Measurements from ENCODE around the gene BIRC5.
A peak's percentile ranks its signal among the peaks of the same experiment; 100 is the strongest.

The BIRC5 gene

DNA sequence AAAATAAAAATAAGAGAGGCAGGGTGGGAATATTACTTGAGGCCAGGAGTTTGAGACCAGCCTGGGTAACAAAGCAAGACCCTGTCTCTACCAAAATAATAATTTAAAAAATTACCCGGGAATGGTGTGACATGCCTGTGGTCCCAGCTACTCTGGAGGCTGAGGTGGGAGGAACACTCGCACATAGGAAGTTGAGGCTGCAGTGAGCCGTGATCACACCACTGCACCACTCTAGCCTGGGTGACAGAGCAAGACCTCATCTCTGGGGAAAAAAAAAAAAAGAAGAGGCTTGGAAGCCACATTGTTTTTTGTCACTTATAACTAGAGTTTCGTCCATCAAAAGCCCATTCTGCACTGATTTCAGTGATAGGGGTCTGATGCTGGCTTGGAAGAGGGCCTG, 14.1 kb downstream of the BIRC5 start:
- in situ Hi-C loops (cut with MboI; ENCODE audit: low pct_unique_long_range_greater_than_20kb, low sequenced_read_pairs, unreplicated experiment): no loop called here
- no peak for DNase-seq (ENCODE audit: low spot score)
- TF ChIP-seq, protein P1, sequence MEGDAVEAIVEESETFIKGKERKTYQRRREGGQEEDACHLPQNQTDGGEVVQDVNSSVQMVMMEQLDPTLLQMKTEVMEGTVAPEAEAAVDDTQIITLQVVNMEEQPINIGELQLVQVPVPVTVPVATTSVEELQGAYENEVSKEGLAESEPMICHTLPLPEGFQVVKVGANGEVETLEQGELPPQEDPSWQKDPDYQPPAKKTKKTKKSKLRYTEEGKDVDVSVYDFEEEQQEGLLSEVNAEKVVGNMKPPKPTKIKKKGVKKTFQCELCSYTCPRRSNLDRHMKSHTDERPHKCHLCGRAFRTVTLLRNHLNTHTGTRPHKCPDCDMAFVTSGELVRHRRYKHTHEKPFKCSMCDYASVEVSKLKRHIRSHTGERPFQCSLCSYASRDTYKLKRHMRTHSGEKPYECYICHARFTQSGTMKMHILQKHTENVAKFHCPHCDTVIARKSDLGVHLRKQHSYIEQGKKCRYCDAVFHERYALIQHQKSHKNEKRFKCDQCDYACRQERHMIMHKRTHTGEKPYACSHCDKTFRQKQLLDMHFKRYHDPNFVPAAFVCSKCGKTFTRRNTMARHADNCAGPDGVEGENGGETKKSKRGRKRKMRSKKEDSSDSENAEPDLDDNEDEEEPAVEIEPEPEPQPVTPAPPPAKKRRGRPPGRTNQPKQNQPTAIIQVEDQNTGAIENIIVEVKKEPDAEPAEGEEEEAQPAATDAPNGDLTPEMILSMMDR (IDR thresholded peaks at IDR 0.05; ENCODE audit: extremely low read depth, insufficient read depth, missing control alignments): no peak

GRCh38 chr17:78230252-78230962, 16.4 kb downstream of the BIRC5 start:
- TF ChIP-seq, protein P1 (IDR thresholded peaks at IDR 0.05; ENCODE audit: extremely low read depth, insufficient read depth, missing control alignments): no peak
- in situ Hi-C loops (cut with MboI; ENCODE audit: low pct_unique_long_range_greater_than_20kb, low sequenced_read_pairs, unreplicated experiment): no loop called here
- no peak for DNase-seq (ENCODE audit: low spot score)

DNA sequence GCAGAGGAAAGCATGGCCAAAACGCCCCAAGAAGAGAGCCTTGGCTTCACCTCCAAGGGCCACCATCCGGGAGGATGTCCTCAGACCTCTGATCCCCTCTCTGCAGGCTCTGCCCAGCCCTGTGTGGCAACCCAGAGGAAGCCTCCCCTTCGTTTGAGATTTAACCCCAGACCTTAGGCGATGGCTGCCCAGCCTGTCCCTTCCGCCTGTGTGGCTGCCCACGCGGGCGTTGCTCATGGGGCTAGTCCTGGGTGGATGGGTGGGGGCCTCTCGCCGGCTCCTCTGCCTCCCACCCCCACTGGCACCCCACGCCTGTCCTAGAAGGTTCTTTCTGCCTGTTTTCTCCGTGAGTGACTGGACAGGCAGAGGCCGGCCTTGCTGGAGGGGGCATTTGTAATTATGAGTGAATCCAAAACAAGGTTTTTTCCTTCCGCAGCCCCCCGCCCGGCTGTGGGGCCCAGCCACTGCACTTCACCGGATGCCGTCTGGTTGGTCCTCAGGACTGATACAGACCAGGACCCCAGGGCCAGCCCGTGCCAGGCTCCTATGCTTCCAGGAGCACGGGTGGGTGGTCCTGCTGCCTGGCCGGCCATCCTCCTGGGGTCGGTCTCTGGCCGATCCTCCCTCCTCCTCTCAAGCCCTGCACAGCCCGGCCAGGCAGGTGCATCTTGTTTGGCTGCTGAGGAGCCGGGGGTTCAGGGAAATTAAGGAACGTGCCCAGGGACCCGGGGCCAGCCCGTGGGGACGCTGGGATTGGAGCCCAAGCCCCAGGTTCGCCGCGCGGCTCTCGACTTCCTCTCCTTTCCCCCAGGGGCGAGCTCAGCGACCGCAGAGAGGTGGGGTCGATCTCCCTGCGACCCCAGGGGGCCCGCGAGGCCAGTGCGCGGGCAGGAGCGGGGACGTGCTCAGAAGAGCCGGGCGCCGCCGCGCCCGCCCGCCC, 17.2 kb downstream of the BIRC5 start, which contains the start of gene TMEM235:
TSS of gene TMEM235 (plus strand) at position 636 of the 940 bp plus-strand sequence. CDS start 393 bp downstream, outside the sequence.
- TF ChIP-seq, protein P1 (IDR thresholded peaks at IDR 0.05; ENCODE audit: extremely low read depth, insufficient read depth, missing control alignments): no peak
- in situ Hi-C loops (cut with MboI; ENCODE audit: low pct_unique_long_range_greater_than_20kb, low sequenced_read_pairs, unreplicated experiment): no loop called here
- DNase-seq (ENCODE audit: low spot score): no peak

- DNase-seq (ENCODE audit: low spot score): peak; percentile 59
- TF ChIP-seq, protein P1 (IDR thresholded peaks at IDR 0.05; ENCODE audit: extremely low read depth, insufficient read depth, missing control alignments): no peak
- in situ Hi-C loops (cut with MboI; ENCODE audit: low pct_unique_long_range_greater_than_20kb, low sequenced_read_pairs, unreplicated experiment): no loop called here
Observed at GRCh38 chr17:78231991-78232858, 18.2 kb downstream of the BIRC5 start.

- in situ Hi-C loops (cut with MboI; ENCODE audit: low pct_unique_long_range_greater_than_20kb, low sequenced_read_pairs, unreplicated experiment): no loop called here
- no peak for DNase-seq (ENCODE audit: low spot score)
- TF ChIP-seq, protein P1 (IDR thresholded peaks at IDR 0.05; ENCODE audit: extremely low read depth, insufficient read depth, missing control alignments): no peak
Observed at GRCh38 chr17:78232859-78233173, 18.8 kb downstream of the BIRC5 start.

- TF ChIP-seq, protein P1 (IDR thresholded peaks at IDR 0.05; ENCODE audit: extremely low read depth, insufficient read depth, missing control alignments): no peak
- in situ Hi-C loops (cut with MboI; ENCODE audit: low pct_unique_long_range_greater_than_20kb, low sequenced_read_pairs, unreplicated experiment): no loop called here
- DNase-seq (ENCODE audit: low spot score): no peak
Observed at GRCh38 chr17:78233678-78234077, 19.6 kb downstream of the BIRC5 start.

All from GM13977 (cell line).